GM13976 (cell line): Measurements from ENCODE around the gene ARL8B.

Experiments
- DNase-seq: peaks from one replicate; pipeline ENCODE4 v3.0.0; 2012; ENCODE audit warnings: low spot score
- in situ Hi-C: fragments of 300-500 bp; cut with MboI; formaldehyde crosslinking; loops from one replicate; pipeline ENCODE4 v1.12.0; 2022; ENCODE audit warnings: low sequenced_read_pairs, mixed read lengths, inconsistent platforms; ENCODE audit not compliant: unreplicated experiment
- TF ChIP-seq, protein P1 (sequence below): IDR thresholded peaks from 2 replicates; pipeline ENCODE4 v1.5.1; 2012; ENCODE audit warnings: borderline replicate concordance, mild to moderate bottlenecking; ENCODE audit not compliant: insufficient read depth; ENCODE audit errors: extremely low read depth, missing control alignments, control extremely low read depth

ARL8B gene

GRCh38 chr3:5218815-5219214 is 96.7 kb downstream of the ARL8B start:
- in situ Hi-C loops, result no loop called here
- TF ChIP-seq, protein P1, sequence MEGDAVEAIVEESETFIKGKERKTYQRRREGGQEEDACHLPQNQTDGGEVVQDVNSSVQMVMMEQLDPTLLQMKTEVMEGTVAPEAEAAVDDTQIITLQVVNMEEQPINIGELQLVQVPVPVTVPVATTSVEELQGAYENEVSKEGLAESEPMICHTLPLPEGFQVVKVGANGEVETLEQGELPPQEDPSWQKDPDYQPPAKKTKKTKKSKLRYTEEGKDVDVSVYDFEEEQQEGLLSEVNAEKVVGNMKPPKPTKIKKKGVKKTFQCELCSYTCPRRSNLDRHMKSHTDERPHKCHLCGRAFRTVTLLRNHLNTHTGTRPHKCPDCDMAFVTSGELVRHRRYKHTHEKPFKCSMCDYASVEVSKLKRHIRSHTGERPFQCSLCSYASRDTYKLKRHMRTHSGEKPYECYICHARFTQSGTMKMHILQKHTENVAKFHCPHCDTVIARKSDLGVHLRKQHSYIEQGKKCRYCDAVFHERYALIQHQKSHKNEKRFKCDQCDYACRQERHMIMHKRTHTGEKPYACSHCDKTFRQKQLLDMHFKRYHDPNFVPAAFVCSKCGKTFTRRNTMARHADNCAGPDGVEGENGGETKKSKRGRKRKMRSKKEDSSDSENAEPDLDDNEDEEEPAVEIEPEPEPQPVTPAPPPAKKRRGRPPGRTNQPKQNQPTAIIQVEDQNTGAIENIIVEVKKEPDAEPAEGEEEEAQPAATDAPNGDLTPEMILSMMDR, result no peak
- DNase-seq, result no peak

GRCh38 chr3:5219216-5219615 is 97.1 kb downstream of the ARL8B start:
- in situ Hi-C loops, result no loop called here
- no peak for DNase-seq
- TF ChIP-seq, protein P1, result no peak

DNA sequence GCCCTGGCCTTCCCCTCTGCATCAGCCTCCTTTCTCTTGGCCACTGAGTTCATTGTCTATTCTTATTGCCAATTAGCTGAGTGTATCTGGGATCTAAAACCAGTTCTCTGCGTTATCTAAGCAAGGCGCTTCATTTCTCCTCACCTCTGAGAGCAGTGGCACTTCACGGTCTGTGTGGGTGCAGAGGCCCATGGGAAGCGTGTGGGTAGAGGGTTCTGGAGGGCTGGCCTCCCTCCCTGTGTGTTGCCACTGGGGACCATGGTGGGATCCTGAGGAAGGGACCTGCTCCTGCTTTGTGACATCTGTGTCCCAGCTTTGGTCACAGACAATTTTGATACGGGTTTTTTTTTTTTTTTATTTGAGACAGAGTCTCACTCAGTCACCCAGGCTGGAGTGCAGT is 98.1 kb downstream of the ARL8B start:
- in situ Hi-C loops, result no loop called here
- TF ChIP-seq, protein P1, result no peak
- DNase-seq, result no peak

GRCh38 chr3:5220667-5221431 is 98.8 kb downstream of the ARL8B start:
- TF ChIP-seq, protein P1, result no peak
- in situ Hi-C loops, result no loop called here
- DNase-seq, result no peak

- TF ChIP-seq, protein P1, result no peak
- in situ Hi-C loops, result no loop called here
Measured at GRCh38 chr3:5221701-5222100, 99.6 kb downstream of the ARL8B start.

DNA sequence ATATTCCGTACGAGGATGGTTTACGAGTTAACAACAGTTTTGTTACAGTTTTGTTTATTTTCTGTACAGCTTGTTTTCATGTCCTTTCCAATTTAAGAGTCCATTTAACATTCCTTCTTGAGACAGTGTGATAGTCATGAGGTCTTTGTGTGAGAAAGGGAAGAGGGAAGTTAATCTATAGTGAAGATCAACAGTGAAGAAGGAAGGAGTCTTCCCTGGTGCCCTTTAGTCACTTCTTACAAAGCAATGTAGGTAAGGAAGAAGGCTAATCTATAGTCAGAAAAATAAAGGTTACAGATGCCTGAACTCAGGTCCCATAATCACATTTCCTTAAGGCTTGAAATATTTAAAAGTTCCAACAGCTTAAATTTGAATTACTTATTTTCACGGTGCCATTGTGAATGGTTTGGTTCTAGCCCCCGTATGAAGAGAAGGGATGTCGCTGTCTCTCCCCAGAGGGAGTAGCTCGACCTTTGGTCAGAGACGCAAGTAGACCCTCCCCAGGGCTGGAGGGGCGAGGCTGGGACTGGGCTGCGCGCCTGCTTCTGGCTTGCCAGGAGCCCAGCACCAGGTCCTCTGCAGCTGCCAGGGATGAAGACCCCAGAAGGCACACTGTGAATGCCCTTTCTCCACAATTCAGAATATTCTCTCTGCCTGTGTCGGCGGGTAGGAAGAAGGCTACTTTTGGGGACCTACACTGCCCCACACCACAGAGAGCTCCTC is 100.4 kb downstream of the ARL8B start:
- in situ Hi-C loops, result no loop called here

More at GRCh38 chr3:5221701-5222100, 99.6 kb downstream of the ARL8B start:
- no peak for DNase-seq

More for the DNA sequence above, 100.4 kb downstream of the ARL8B start:
- no peak for DNase-seq
- TF ChIP-seq, protein P1, result no peak
